HL-60/S4 (cell line): ENCODE data around the gene PLCB4.

Source experiments
- in situ Hi-C: fragments of 300-500 bp; cut with MboI; formaldehyde crosslinking; loops from 2 replicates; pipeline ENCODE4 v1.14.3; 2022; ENCODE audit warnings: low sequenced_read_pairs

Gene PLCB4

DNA sequence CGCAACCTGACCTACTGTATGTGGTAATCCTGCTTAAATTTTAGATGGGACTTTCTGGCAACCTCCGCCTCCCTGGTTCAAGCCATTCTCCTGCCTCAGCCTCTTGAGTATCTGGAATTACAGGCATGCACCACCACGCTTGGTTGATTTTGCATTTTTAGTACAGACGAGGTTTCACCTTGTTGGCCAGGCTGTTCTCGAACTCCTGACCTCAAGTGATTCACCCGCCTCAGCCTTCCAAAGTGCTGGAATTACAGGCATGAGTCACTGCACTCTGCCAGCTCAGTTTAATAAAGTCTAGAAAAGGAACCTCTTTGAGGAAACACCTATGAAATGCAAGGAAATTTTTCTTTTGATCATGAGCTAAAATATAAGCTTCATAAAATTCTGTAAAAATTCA is 9.0 kb upstream of the PLCB4 start:
- in situ Hi-C loops = no loop called here

DNA sequence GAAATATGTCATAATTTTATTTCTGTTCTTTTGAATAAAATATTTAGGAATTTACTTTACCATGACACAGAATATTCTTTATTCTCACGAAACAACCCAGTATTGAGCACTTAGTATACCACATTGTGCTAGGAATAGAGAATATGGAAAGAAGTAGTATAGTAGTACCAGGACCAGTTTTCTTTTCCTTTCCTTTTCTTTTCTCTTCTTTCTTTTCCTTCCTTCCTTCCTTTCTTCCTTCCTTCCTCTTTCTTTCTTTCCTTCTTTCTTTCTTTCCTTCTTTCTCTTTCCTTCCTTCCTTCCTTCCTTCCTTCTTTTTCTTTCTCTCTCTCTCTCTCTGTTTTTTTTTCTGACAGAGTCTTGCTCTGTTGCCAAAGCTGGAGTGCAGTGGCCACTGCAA is 7.5 kb upstream of the PLCB4 start:
- in situ Hi-C loops = no loop called here

DNA sequence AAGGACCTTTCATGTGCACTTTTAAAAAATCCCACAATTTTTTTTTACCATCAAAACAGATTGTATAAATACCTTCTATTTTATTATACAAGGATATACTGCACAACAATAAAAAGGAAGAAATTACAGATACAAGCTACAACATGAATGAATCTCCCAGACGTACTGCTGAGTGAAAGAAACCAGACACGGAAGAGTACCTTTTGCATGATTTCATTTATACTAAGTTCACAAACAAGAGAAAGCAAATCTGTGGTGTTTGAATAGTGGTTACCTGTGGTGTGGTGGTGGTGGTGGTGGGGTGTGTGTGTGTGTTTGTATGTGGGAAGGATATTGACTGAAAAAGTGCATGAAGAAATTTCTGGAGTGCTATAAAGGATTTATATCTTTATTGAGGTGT is 6.8 kb upstream of the PLCB4 start:
- in situ Hi-C loops = no loop called here

DNA sequence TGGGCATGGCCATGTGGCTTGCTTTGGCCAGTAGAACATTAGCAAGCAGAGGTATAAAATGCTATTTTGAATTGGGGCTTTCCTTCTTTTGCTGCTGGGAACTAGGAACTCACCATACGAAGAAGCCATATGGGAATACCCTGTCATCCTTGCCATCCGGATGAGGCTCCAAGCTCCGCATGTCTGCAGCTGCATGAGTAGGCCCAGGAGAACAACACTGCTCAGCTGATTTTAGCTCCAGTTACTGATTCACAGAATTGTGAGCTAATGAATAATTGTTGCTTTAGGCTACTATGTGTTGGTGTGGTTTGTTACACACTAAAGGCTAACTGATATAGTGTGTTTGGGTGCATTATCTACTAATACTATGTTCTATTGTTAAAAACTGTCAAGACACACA is 2.7 kb upstream of the PLCB4 start:
- in situ Hi-C loops = no loop called here

DNA sequence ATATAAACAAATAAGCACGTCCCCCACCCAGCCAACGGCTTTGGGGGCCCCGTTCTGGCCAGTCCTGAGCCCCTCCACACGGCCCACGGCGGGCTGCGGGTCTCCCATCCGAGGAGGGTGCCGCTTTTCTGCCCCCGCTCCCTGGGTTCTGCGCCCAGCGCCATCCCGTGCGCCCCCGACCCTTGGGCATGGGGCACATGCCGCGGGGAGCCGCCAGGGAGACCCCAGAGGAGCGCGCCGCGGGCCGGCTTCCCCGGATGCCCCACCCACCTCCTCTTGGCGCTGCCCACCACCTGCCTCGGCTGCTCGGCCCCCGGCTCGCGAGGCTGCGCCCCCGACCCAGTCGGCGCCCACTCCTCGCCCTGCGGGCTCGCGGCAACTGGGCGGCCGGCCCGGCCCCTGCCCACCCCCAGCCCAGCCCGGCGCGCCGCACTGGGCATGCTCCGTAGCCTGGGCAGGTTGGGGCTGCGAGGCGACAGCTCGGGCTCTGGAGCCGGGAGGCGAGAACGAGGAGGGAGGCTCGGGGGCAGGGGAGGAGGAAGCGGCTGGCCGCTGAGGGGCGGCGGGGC is 570 bp upstream of the PLCB4 start:
- in situ Hi-C loops = no loop called here

DNA sequence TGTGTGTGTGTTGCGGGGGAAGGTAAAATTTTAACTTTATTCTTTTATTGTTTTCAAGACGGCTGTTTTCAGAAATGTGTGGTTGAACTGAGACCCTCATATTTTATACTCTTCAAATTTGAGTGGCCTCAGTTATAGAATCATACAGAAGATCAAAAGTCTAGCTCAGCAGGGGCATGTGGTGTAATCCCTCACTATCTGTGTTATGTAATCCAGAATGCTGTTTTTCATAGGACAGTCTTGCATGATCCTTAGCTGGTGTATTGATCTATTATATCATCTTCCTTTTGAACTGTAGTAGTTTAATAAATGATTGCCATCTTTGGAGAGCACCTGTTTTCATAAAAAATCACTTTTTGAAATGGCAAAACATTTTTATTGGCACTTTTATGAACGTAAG is 1.4 kb downstream of the PLCB4 start:
- in situ Hi-C loops = no loop called here

DNA sequence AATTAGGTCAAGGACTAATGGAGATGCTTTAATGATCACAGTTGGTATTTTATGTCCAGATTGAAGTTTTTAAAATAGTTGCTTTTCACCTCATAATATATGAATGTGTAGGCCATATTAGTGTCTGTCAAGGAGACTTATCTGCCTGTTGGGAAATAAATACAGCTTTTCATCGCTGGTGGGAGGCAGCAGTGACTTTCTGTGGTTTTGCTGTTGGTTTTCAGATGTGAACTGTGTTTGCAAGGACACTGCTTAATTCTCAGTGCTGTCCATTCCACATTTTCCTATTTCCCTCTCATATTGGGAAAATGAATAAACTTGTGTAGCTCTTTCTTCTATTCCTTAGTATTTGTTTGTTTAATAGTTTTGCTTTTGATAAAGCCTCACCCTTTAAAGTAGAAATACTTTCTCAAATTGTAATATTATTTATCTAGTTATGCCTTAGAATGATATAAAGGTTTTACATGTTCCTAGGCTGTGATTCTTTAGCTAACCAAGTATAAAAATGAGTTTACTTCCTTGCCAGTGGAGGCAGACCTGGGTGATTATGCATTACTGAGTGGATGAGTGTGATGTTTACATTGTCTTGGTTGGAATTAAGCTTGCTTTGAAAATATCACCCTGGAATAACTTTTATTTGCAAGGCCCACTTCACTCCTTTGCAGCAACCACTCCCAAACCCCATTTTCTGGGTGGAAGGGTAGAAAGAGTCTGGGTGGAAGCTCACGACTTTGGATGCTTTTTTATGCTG is 3.3 kb downstream of the PLCB4 start:
- in situ Hi-C loops = no loop called here

DNA sequence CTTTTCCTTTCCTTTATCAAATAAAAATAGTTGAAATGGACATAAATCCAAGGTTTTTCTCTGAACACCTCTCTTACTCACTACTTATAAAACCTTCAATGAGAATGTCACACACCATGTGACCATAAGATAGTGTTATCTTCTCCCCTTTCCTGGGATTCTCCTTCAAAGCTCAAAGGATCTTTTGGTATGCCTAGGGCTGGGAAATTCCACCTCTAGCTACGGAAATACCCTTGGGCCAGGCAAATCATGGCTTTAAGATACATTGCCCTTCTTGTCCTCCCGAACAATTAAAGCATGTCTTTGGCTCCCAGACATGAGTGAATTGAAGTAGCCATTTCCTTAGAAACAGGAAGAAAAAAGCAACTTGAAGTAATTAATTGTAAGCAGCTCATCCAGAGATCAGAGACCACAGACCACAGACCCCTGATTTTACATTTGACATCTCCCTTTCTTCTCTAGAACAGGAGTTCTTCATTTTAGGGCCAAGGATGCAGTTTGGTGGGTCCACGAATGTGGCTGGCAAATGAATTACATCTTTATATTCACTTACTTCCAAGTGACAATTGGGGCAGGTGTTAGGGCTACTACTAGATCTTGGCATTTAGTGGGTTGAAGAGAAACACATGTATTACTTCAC is 4.1 kb downstream of the PLCB4 start:
- in situ Hi-C loops = no loop called here

DNA sequence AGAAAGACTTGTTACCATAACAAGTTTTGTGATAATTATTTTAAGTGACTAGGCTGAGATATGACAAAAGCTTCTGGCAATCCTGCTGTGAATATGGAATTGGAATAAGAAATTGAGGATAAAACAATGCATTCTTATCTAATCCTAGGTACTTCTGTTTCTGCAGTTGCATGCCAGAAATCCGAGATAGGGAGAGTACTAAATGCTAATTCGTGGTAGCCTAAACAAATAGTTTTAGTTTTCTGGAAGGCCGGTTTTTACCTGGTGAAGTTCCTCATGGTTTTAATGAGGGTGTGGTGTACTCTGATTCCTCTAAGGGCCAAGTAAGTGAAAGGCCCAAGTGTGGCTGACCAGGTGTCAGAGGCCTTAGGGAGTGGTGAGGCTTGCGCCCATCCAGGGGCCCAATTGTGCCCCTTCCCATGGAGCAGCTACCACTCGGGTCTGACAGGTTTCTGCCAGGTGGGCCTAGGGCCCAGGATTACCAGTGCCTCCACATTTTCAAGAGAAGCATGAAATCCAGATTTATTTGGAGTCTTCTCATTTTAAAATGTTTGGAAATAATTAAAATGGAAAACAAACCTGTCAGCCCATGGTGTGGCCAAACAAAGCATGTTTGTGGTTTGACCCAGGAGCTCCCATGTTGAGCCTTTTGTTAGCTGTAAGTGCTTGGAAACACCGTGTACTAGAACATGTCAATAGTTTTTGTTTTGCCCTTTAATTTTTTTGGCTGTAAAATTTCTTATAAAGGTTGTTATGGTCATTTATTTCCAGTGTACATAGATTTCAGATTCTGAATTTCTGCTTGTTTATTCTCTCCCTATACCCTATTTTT is 6.6 kb downstream of the PLCB4 start:
- in situ Hi-C loops = no loop called here

DNA sequence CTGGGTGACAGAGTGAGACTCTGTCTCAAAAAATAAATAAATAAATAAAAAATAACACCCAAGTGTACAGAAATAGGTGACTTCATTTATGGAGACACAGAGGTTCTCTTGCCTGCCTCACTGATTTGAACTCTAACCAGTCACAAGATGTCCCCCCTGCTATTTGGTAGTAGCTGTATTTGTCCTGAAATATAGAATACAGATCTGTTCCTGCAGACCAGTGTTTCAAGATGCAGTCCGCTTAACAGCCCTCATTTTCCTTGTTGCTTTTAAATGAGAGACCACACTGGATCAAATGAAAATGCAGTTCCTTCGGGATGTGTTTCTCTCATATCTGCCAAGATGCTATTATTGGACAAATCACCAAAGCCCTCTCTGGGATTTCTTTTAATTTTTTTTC is 7.6 kb downstream of the PLCB4 start:
- in situ Hi-C loops = no loop called here

DNA sequence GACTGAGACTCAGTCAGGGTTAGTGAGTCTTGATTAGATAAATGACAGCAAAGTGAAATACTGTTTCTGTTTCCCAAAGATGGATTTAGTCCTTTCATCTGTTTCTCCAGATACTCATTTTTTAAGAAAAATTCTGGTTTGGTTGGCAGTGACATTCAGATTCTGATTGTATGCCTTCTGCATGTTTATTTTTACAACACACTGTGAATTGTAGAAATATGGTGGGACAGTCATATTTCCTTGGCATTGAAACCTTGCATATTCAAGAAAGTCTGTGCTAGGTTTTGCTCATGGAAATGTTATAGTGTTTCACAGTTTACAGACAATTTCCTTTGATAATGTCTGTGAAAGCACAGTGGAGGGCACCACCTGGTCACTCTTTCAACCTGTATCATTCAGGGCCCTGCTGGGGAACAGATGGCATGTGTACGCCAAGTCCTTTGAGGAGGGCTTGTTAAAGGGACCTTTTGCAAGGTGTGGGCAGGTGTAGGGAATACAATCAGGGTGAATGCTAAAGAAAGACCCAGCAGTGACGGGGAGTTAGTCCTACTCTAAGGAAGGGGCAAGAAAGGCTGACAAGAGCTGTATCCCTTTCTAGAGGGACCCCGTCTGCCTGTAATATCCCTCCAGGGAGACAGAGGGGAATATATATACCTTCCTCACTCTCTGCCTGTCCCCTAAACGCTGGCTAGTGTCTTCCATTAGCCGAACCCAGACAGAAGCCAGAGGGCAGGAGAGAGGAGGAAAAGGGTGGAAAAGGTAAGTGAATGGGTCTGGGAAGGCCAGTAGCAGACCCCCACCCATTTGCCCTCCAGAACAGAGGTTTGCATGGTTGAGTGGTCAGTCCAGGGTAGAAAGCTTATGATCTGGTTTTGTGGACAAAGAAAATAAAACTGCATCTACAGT is 10.2 kb downstream of the PLCB4 start:
- in situ Hi-C loops = no loop called here

DNA sequence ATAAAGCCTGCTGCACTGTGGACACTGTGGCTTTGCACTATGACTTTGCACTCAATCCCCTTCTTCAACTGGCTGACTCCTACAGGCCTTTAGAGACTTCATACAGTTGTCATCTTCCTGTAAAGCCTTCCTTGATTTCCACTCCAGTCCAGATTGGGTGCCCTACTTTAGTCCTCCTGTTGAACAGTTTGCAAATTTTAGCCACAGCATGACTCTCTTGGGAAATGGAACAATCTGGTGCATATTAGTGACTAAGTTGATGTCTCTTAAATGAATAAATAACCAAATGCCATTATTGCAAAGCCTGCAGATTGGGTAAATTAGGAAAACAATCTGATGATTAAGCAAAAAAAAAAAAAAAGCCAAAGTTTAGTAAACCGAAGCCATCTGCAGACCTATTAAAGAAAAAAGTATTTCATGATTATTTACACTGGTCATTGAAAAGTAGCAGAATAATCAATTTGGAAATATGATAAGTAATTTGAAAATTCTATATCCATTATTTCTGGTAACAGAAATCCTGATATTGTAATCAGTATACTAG is 12.6 kb downstream of the PLCB4 start:
- in situ Hi-C loops = no loop called here

DNA sequence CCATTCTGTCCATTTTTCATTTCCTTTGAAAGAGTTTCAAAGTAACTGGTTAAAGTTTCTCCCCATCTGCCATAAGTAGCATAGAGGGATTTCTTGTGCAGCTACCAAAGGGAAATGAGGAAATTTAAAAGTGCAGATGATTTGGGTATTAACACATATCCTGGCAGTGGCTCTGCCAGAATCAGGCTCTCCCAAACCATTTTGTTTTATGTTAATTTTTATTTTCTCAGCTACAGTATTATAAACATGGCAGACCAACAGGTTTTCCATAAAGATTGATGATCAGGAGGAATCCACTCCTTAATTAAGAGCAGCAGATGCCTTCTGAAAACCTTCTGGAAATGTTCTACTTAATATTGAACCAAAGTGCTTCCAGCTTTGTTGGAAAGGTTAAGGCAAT is 13.9 kb downstream of the PLCB4 start:
- in situ Hi-C loops = no loop called here

DNA sequence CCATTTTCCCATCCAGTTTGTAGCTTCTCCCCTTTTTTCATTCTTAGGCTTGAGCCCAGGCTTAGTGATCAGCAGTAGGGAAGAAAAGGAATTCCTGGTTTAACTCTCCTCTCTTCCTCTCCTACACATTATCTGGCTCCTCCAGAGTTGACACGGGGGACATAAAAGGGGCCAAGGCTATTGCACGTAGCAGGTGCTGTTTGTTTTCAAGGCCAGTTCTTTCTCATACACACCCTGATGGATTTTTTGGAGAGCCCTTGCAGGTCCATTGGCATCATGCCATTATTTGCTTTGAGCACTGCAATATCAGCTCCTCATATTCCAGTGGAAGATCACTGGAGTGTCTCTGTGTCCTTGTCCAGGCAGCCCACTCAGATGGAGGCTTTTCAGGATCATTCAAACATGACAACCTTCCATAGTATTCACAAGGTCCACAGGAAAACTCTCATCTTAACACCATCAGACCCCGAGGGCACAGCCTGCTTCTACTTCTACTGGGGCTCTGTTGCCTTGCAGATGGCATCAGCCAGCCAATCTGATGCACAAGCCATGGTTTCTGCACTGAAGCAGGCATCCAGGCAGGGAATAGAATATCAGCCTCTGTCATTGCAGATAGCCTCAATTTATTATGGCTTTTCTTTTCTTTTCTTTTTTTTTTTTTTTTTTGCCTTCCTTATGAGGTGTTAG is 18.8 kb downstream of the PLCB4 start:
- in situ Hi-C loops = no loop called here

DNA sequence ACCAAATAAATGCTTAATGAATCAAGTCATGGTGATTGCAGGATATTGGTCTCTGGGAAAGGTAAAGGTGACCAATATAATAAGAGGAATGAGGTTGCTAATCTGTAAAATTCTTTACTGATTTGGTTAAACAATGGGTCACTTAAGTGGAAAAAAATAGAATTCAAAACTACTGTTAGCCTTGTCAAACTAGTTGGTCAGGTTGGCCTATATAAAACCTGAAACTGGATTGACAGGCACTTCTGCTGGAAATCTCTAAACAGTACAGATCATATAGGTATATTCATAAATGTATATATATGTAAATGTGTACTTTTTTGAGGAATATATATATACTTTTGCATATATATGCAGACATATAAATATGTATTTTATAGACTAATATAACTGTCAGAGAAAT is 19.7 kb downstream of the PLCB4 start:
- in situ Hi-C loops = no loop called here

DNA sequence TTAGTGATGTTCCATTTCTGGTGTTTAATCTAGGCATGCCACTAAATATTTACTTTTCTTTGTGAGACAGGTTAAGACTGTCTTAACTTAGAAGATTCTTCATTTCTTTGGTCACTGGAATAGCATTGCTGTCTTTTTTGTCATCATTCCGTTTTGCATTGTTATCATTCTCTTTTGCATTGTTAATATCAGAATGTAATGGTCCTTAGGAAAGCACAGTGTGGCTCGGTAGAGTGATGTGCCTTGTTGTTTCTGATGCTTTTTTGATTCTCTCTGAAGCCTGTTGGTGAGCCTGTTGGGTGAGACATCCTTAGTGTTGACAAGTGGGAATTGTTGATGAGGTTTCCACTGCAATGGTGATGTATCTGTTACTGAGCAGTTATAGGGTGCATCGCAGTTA is 23.2 kb downstream of the PLCB4 start:
- in situ Hi-C loops = no loop called here

DNA sequence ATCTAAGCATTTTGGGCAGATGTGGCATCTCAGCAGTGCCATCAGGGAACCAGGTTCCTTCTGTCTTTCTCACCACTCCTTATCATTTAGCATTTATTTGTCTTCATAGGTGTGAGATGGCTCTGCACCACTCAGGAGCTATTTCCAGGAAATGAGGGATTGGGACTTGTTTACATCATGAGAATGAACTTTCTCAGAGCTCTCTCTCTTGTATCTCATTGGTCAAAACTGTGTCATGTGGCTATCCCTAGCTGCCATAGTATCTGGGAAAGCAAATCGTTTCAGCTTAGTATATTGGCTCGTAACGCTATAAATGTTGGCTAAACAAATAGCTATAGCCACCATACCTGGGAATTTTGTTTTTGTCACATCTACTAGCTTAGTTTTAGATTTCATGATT is 23.8 kb downstream of the PLCB4 start:
- in situ Hi-C loops = no loop called here

DNA sequence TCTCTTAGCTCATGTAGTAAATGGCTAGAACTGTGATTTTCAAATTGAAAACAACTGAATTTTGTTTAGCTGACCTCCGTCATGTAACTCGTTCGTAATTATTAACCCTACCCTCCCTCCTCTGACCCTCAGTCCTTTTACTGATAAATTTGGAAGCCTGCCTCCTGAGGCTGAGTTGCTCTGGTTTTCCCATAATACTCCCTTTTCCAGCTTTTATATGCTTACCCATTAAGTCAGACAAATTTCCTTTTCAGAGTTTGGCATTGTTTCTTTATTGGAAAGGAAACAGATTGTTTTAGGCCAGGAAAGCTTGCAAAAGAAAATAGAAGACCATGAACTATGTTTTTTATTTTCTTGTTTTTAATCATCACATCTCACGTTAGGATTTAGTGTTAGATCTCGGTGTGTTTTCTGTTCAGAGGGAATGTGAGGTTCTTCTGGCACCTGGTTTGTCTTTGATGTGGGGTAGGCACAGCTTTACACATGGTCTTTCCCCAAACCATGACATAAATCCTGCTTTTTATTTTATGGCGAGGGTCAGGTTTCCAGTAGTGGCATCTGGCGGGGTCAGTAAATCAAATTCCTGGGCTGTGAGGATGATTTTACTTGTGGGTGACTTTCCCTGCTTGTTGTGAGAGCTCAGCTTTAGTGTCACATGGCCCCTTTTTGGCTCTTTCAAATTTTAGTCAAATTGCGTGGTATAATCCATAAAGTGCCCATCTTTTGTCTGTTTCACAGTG is 24.5 kb downstream of the PLCB4 start:
- in situ Hi-C loops = no loop called here

DNA sequence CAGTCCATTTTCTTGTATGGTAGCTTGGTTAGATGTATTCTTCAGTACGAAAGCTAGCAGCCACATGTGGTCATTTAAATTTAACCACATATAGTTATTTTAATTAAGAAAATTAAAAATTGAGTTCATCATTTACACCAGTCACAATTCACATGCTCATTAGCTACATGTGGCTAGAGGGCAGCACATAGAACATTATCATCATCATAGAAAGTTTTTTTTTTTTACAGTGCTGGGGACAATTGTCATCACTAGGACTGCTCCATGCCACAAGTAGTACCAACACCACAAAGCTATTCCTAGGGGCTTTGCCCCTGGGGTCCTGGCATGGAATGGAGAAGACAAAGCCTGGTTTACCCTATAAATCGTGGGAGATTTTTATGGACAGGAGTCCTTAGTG is 30.5 kb downstream of the PLCB4 start:
- in situ Hi-C loops = no loop called here
